HepG2 (cell line): ENCODE measurements around the gene OR2B2. TPM values are rescaled to one million over a fixed set of nuclear protein-coding genes. Genes with fewer than 3 reads are reported as not detected.

ENCODE experiments used
- BCL6 ChIP-seq: IDR thresholded peaks from 2 replicates; pipeline ENCODE4 v1.6.1; 2016; ENCODE audit warnings: missing genetic modification reagents, missing compliant biosample characterization
- ELF4 ChIP-seq: sonication (generic); formaldehyde crosslinking; IDR thresholded peaks from 2 replicates; pipeline ENCODE4 v1.5.0; 2020; ENCODE audit warnings: missing genetic modification reagents, mild to moderate bottlenecking, moderate library complexity, borderline replicate concordance
- ESRRA ChIP-seq: sonication (generic); formaldehyde crosslinking; IDR thresholded peaks from 2 replicates; pipeline ENCODE4 v1.5.1; 2020; ENCODE audit warnings: mild to moderate bottlenecking, low read depth, missing genetic modification reagents
- FIP1L1 ChIP-seq: fragments of 200-400 bp; formaldehyde crosslinking; IDR thresholded peaks from 2 replicates; pipeline ENCODE4 v1.6.1; 2018; ENCODE audit warnings: low read depth, mild to moderate bottlenecking, low read length, moderate library complexity, borderline replicate concordance; ENCODE audit not compliant: insufficient read depth
- FOXK1 ChIP-seq: sonication (generic); formaldehyde crosslinking; IDR thresholded peaks from 2 replicates; pipeline ENCODE4 v1.4.0; 2020; ENCODE audit warnings: low read depth, missing genetic modification reagents, borderline replicate concordance
- NFIC ChIP-seq: IDR thresholded peaks from 2 replicates; pipeline ENCODE4 v1.6.1; 2012; ENCODE audit warnings: mild to moderate bottlenecking, low read length, inconsistent platforms
- NR1H2 ChIP-seq: sonication (generic); formaldehyde crosslinking; IDR thresholded peaks from 2 replicates; pipeline ENCODE4 v1.8.1; 2022; ENCODE audit warnings: low read depth, missing genetic modification reagents, borderline replicate concordance
- PTBP1 ChIP-seq: fragments of 200-400 bp; formaldehyde crosslinking; IDR thresholded peaks from 2 replicates; pipeline ENCODE4 v1.6.1; 2018; ENCODE audit warnings: low read length, low read depth; ENCODE audit not compliant: poor library complexity, severe bottlenecking
- RXRA ChIP-seq: sonication (generic); formaldehyde crosslinking; IDR thresholded peaks from 2 replicates; pipeline ENCODE4 v1.5.1; 2020; ENCODE audit warnings: missing genetic modification reagents
- ZMYM3 ChIP-seq: sonication (generic); formaldehyde crosslinking; IDR thresholded peaks from 2 replicates; pipeline ENCODE4 v1.5.1; 2020; ENCODE audit warnings: mild to moderate bottlenecking, missing genetic modification reagents
- ZNF367 ChIP-seq: sonication (generic); formaldehyde crosslinking; IDR thresholded peaks from 2 replicates; pipeline ENCODE4 v1.4.0; 2020; ENCODE audit warnings: missing genetic modification reagents, borderline replicate concordance
- ZNF44 ChIP-seq: sonication (generic); formaldehyde crosslinking; IDR thresholded peaks from 2 replicates; pipeline ENCODE4 v1.5.1; 2020; ENCODE audit warnings: mild to moderate bottlenecking, missing genetic modification reagents
- ZNF703 ChIP-seq: sonication (generic); formaldehyde crosslinking; IDR thresholded peaks from 2 replicates; pipeline ENCODE4 v1.5.1; 2020; ENCODE audit warnings: missing genetic modification reagents, mild to moderate bottlenecking, moderate library complexity, borderline replicate concordance
- ZNF777 ChIP-seq: sonication (generic); formaldehyde crosslinking; IDR thresholded peaks from 2 replicates; pipeline ENCODE4 v1.4.0; 2020; ENCODE audit warnings: missing genetic modification reagents
- polyA plus RNA-seq, 8 experiments: library from polyadenylated mRNA; depleted of rRNA in 3 of 8; stranded (reverse) in 7 of 8; unstranded in 1 of 8; fragments of >200 nt; fragmentation: Illumina TruSeq in 4 of 8; extraction: Trizol in 4 of 8; gene quantifications; 2 replicates each; pipeline versions ENCODE4 v1.2.1 to v1.2.3, GENCODE V29; 2011 to 2016; ENCODE audit warnings: low read depth in 4 of 8, missing spikeins in 1 of 8, mixed read lengths in 1 of 8; ENCODE audit not compliant: insufficient read depth in 1 of 8
- total RNA-seq, 5 experiments: library from RNA; depleted of rRNA; stranded (reverse); fragments of >200 nt; fragmentation: Illumina TruSeq; extraction: Trizol; gene quantifications; 2 replicates each; pipeline ENCODE4 v1.2.3, GENCODE V29; 2016; ENCODE audit warnings: low read depth in 1 of 5
- TF ChIP-seq, protein P1 (sequence below): IDR thresholded peaks from 2 replicates; pipeline ENCODE4 v1.4.0; 2020; ENCODE audit warnings: mild to moderate bottlenecking, missing genetic modification reagents
- TF ChIP-seq, protein P2 (sequence below): sonication (generic); formaldehyde crosslinking; IDR thresholded peaks from 2 replicates; pipeline ENCODE4 v1.5.1; 2020; ENCODE audit warnings: mild to moderate bottlenecking, missing genetic modification reagents, moderate library complexity
- TF ChIP-seq, protein P3 (sequence below): sonication (generic); formaldehyde crosslinking; IDR thresholded peaks from 2 replicates; pipeline ENCODE4 v1.5.1; 2020; ENCODE audit warnings: mild to moderate bottlenecking, missing genetic modification reagents, borderline replicate concordance
- TF ChIP-seq, protein P4 (sequence below): fragments of 450-650 bp; IDR thresholded peaks from 2 replicates; pipeline ENCODE4 v1.6.1; 2016
- TF ChIP-seq, protein P5 (sequence below): sonication (generic); formaldehyde crosslinking; IDR thresholded peaks from 2 replicates; pipeline ENCODE4 v1.5.0; 2020; ENCODE audit warnings: missing genetic modification reagents

OR2B2 gene
- total and polyA plus RNA-seq, 2 of the 13 experiments (the other 11 are each of a cell fraction or from before 2014, with no cell fraction given) = not detected

DNA sequence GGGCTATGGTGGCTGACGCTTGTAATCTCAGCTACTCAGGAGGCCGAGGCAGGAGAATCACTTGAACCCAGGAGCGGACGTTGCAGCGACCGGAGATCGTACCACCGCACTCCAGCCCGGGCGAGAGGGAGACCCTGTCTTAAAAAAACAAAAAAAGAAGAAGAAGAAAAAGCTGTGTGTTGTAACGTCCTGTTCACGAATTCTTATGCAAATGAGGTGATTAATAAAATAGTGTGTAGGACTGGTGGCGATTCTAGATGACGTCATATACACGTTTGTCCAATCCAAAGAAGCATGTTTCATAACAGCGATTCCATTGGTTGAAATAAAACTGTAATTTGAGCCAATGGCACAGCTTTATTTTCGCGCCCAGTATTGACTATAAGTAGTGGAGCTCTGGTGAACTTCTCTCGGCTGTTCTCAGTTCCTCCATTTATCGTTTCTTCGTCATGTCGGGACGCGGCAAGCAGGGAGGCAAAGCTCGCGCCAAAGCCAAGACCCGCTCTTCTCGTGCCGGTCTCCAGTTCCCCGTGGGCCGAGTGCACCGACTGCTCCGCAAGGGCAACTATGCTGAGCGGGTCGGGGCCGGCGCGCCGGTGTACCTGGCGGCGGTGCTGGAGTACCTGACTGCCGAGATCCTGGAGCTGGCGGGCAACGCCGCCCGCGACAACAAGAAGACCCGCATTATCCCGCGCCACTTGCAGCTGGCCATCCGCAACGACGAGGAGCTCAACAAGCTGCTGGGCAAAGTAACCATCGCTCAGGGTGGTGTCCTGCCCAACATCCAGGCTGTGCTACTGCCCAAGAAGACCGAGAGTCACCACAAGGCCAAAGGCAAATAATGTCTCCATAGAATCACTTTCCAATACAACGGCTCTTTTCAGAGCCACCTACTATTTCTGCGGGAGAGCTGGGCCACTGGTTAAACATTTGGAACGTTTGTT lies 47.0 kb downstream of the OR2B2 start (continued):
- TF ChIP-seq, protein P1, sequence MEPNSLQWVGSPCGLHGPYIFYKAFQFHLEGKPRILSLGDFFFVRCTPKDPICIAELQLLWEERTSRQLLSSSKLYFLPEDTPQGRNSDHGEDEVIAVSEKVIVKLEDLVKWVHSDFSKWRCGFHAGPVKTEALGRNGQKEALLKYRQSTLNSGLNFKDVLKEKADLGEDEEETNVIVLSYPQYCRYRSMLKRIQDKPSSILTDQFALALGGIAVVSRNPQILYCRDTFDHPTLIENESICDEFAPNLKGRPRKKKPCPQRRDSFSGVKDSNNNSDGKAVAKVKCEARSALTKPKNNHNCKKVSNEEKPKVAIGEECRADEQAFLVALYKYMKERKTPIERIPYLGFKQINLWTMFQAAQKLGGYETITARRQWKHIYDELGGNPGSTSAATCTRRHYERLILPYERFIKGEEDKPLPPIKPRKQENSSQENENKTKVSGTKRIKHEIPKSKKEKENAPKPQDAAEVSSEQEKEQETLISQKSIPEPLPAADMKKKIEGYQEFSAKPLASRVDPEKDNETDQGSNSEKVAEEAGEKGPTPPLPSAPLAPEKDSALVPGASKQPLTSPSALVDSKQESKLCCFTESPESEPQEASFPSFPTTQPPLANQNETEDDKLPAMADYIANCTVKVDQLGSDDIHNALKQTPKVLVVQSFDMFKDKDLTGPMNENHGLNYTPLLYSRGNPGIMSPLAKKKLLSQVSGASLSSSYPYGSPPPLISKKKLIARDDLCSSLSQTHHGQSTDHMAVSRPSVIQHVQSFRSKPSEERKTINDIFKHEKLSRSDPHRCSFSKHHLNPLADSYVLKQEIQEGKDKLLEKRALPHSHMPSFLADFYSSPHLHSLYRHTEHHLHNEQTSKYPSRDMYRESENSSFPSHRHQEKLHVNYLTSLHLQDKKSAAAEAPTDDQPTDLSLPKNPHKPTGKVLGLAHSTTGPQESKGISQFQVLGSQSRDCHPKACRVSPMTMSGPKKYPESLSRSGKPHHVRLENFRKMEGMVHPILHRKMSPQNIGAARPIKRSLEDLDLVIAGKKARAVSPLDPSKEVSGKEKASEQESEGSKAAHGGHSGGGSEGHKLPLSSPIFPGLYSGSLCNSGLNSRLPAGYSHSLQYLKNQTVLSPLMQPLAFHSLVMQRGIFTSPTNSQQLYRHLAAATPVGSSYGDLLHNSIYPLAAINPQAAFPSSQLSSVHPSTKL (CRISPR knock-in tag) = no peak
- no peak for TF ChIP-seq ZNF777 (CRISPR knock-in tag)
- no peak for TF ChIP-seq FOXK1 (CRISPR knock-in tag)
- TF ChIP-seq ZMYM3 = no peak
- TF ChIP-seq NFIC = no peak
- TF ChIP-seq ESRRA = no peak
- TF ChIP-seq, protein P2, sequence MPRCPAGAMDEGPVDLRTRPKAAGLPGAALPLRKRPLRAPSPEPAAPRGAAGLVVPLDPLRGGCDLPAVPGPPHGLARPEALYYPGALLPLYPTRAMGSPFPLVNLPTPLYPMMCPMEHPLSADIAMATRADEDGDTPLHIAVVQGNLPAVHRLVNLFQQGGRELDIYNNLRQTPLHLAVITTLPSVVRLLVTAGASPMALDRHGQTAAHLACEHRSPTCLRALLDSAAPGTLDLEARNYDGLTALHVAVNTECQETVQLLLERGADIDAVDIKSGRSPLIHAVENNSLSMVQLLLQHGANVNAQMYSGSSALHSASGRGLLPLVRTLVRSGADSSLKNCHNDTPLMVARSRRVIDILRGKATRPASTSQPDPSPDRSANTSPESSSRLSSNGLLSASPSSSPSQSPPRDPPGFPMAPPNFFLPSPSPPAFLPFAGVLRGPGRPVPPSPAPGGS (CRISPR knock-in tag) = no peak; the same call in 1 of the 2 replicates
- TF ChIP-seq, protein P3, sequence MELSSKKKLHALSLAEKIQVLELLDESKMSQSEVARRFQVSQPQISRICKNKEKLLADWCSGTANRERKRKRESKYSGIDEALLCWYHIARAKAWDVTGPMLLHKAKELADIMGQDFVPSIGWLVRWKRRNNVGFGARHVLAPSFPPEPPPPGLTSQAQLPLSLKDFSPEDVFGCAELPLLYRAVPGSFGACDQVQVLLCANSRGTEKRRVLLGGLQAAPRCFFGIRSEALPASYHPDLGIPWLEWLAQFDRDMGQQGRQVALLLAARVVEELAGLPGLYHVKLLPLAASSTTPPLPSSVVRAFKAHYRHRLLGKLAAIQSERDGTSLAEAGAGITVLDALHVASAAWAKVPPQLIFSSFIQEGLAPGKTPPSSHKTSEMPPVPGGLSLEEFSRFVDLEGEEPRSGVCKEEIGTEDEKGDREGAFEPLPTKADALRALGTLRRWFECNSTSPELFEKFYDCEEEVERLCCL (CRISPR knock-in tag) = no peak
- TF ChIP-seq ZNF367 (CRISPR knock-in tag) = no peak
- TF ChIP-seq FIP1L1 = no peak
- TF ChIP-seq, protein P4, sequence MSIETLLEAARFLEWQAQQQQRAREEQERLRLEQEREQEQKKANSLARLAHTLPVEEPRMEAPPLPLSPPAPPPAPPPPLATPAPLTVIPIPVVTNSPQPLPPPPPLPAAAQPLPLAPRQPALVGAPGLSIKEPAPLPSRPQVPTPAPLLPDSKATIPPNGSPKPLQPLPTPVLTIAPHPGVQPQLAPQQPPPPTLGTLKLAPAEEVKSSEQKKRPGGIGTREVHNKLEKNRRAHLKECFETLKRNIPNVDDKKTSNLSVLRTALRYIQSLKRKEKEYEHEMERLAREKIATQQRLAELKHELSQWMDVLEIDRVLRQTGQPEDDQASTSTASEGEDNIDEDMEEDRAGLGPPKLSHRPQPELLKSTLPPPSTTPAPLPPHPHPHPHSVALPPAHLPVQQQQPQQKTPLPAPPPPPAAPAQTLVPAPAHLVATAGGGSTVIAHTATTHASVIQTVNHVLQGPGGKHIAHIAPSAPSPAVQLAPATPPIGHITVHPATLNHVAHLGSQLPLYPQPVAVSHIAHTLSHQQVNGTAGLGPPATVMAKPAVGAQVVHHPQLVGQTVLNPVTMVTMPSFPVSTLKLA = no peak
- TF ChIP-seq BCL6 (CRISPR knock-in tag) = no peak
- TF ChIP-seq, protein P5, sequence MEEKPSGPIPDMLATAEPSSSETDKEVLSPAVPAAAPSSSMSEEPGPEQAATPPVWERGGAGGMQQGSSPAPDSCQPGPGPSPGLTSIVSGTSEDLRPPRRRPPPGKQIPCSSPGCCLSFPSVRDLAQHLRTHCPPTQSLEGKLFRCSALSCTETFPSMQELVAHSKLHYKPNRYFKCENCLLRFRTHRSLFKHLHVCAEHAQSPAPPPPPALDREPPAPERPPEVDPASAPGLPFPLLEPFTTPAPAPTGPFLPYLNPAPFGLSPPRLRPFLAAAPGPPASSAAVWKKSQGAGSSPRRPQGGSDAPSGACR (CRISPR knock-in tag) = 0 out of 2 replicates have a peak, but pooled peaks have one; percentile 40
- no peak for TF ChIP-seq ELF4
- no peak for TF ChIP-seq ZNF44
- TF ChIP-seq PTBP1 = no peak
- no peak for TF ChIP-seq ZNF703
- TF ChIP-seq NR1H2 (CRISPR knock-in tag) = no peak
- TF ChIP-seq RXRA = 0 out of 2 replicates have a peak, but pooled peaks have one; percentile 37
